Activated naive CD4-positive, alpha-beta T cell treated with anti-CD3 and anti-CD28 coated beads for 36 hours (primary cell): ENCODE results near the gene PKNOX2. TPM values are rescaled to one million over a fixed set of nuclear protein-coding genes. Genes with fewer than 3 reads are reported as not detected.
"Not testable (repeated sequence)": the region's sequence is repeated elsewhere in the genome, so short reads cannot be mapped to it uniquely, and the experiment has no call there.

ENCODE experiments used
- CTCF ChIA-PET: fragments of 350-600 bp; sonication (Branson Sonifier 250); formaldehyde crosslinking; loops from one replicate; lab custom pipeline; 2021; ENCODE audit warnings: antibody characterized with exemption; lab: Charles Lee
- DNase-seq: peaks from one replicate; pipeline ENCODE4 v3.0.0-alpha.2; 2020
- H3K27ac Mint-ChIP-seq: one replicate; pipeline ENCODE4 v1.8.0; 2021; ENCODE audit warnings: mild to moderate bottlenecking, mixed read lengths
- H3K27me3 Mint-ChIP-seq: one replicate; pipeline ENCODE4 v1.8.0; 2021; ENCODE audit warnings: low read depth, mixed read lengths
- H3K36me3 Mint-ChIP-seq: one replicate; pipeline ENCODE4 v1.8.0; 2021; ENCODE audit warnings: low read depth, mixed read lengths
- H3K4me1 Mint-ChIP-seq: one replicate; pipeline ENCODE4 v1.8.0; 2021; ENCODE audit warnings: low read depth, mixed read lengths
- H3K4me3 Mint-ChIP-seq: one replicate; pipeline ENCODE4 v1.8.0; 2021; ENCODE audit warnings: mild to moderate bottlenecking, moderate library complexity, mixed read lengths
- H3K9me3 Mint-ChIP-seq: one replicate; pipeline ENCODE4 v1.8.0; 2021; ENCODE audit warnings: mixed read lengths
- intact Hi-C: fragments of 100-400 bp; cut with micrococcal nuclease; formaldehyde crosslinking; loops from one replicate; pipeline ENCODE4 v1.15.1; 2023
- total RNA-seq, 2 experiments: library from RNA; stranded (reverse); gene quantifications; one replicate each; pipeline ENCODE4 v1.2.3, GENCODE V29; 2021

PKNOX2 gene
- total RNA-seq, 2 experiments from 2014 or later, result not detected

DNA sequence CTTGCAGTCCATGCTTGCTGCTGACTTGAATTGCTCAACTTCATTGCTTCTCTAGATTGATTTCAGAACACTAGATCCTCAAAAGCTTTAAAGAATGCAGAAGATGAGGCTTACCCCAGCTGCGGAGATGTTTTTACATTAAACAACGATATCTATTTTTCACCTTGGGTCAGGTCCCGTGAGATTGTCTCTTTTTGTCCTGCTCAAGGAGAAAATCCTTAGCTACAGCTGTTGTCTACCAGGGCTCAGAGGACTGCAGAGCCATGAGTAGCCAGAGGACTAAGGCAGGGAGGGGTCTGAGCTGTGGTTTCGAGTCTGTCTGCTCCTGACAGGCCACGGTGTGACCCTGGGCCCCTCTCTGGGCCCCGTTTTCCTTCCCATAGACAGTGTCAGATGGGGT is 51.4 kb downstream of the PKNOX2 start:
- H3K27ac Mint-ChIP-seq, result no peak overlapping the region
- H3K4me3 Mint-ChIP-seq, result no peak overlapping the region
- H3K4me1 Mint-ChIP-seq, result no peaks in the 10 kb centered on the region
- CTCF ChIA-PET, result interaction anchor here (1.0 to 1.3 kb wide), 2 partner anchors 20 to 131 kb away, joined by 3 read pairs; no protein-coding TSS in a partner anchor
- H3K9me3 Mint-ChIP-seq, result no peaks in the 10 kb centered on the region
- H3K36me3 Mint-ChIP-seq, result no peaks in the 10 kb centered on the region
- H3K27me3 Mint-ChIP-seq, result peaks cover 16% of the 10 kb centered on the region
- DNase-seq, result no peak
- intact Hi-C loops, result no loop called here

DNA sequence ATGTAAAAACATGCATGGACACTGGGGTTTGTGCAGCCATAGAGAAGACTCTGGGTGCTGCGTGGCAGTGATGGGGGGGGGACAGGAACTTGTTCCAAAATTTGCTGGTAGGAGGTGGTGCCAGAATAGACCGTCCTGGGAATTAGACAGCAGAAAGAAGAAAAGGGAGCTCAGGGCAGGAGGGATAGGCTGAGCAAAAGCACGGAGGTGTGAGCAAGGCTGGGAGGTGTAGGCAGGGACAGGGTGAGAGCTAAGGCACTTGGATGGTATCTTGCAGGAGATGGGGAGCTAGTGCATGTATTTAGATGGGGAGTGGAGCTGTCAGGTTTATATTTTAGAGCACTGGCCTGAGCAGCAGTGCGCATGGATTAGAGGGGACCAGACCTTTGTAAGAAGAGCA is 53.8 kb downstream of the PKNOX2 start:
- Mint-ChIP-seq H3K4me3 (no peak overlapping the region), H3K36me3 (no peaks in the 10 kb centered on the region), H3K9me3 (no peaks in the 10 kb centered on the region), H3K27ac (no peak overlapping the region), H3K27me3 (peaks cover 16% of the 10 kb centered on the region), H3K4me1 (no peaks in the 10 kb centered on the region)
- intact Hi-C loops, result no loop called here
- CTCF ChIA-PET, result interaction anchor here (2.2 kb wide), 1 partner anchor 76 kb away, joined by 5 read pairs; no protein-coding TSS in a partner anchor
- DNase-seq, result no peak

DNA sequence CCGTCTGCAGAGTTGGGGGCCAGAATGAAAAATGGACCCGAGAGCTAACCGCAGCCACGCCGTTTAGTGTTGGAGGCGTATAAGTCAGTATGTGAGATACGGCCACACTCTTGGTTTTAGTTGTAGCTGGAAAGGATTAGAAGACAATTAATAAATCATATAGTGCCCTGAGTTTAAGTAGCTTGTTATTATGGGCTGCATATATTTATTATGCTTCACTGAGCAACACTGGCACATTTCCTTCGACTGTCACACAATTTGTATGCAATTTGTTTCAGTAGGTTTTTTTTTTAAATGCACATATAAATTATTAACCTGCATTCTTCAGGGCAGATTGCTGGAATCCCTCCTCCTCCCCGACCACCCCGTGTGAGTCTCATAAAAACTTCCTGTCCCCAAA is 56.9 kb downstream of the PKNOX2 start:
- Mint-ChIP-seq H3K27ac (no peak overlapping the region), H3K9me3 (no peaks in the 10 kb centered on the region), H3K4me1 (no peaks in the 10 kb centered on the region), H3K4me3 (no peak overlapping the region), H3K27me3 (peaks cover 11% of the 10 kb centered on the region), H3K36me3 (no peaks in the 10 kb centered on the region)
- intact Hi-C loops, result no loop called here
- DNase-seq, result no peak
- CTCF ChIA-PET, result no interaction called here

DNA sequence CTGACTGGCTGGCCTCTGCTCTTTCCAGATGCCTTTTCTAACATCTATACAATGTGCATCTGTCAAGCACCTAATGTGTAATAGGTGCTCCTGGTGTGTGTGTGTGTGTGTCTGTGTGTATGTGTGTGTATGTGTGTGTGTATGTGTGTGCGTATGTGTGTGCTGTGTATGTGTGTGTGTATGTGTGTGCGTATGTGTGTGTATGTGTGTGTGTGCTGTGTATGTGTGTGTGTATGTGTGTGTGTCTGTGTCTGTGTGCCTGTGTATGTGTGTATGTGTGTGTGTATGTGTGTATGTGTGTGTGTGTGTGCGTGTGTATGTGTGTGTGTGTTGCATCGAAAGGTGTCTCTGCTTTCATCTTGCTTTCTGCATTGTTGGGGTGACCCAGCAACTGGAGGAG is 57.9 kb downstream of the PKNOX2 start:
- CTCF ChIA-PET, result no interaction called here
- H3K9me3 Mint-ChIP-seq, result no peaks in the 10 kb centered on the region
- H3K27ac Mint-ChIP-seq, result no peak overlapping the region
- H3K4me1 Mint-ChIP-seq, result no peaks in the 10 kb centered on the region
- intact Hi-C loops, result no loop called here
- peaks cover 7% of the 10 kb centered on the region for H3K27me3 Mint-ChIP-seq
- DNase-seq, result no peak
- no peaks in the 10 kb centered on the region for H3K36me3 Mint-ChIP-seq
- no peak overlapping the region for H3K4me3 Mint-ChIP-seq

DNA sequence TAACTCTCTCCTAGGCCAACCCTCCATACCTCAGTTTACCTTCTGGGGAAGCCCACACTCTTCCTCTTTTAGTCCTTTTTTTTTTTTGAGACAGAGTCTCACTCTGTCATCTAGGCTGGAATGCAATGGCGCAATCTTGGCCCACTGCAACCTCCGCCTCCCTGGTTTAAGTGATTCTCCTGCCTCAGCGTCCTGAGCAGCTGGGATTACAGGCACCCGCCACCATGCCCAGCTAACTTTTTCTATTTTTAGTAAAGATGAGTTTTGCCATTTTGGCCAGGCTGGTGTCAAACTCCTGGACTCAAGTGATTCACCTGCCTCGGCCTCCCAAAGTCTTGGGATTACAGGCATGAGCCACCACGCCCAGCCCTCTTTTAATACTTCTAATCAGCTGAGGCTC is 58.6 kb downstream of the PKNOX2 start:
- H3K36me3 Mint-ChIP-seq, intact Hi-C loops, H3K4me1 Mint-ChIP-seq, H3K4me3 Mint-ChIP-seq, H3K27ac Mint-ChIP-seq, H3K27me3 Mint-ChIP-seq, H3K9me3 Mint-ChIP-seq, CTCF ChIA-PET, DNase-seq: not testable (repeated sequence)

DNA sequence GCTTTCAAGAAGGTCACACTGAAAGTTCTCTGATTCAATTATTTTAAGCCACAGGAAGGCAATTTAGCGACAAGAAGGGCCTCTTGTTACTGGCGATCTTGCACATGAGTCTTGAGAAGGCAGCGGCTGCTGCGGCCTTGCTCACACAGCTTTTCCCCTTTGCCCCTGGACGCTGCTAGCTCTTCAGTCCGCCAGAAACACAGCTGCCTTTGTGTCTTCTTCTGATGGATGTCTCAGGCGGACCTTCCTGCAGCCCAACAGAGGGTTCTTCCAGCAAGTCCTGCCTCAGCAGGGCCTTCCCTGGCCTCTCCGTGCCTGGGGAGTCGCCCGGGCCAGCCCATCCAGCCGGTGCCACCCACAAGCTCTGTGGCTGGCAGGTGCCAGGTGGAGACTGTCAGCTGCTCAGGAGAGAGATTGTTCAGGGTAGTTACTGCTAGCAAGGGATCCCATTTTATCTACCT is 59.4 kb downstream of the PKNOX2 start:
- H3K4me1 Mint-ChIP-seq, result no peaks in the 10 kb centered on the region
- intact Hi-C loops, result no loop called here
- no peak for DNase-seq
- H3K9me3 Mint-ChIP-seq, result no peaks in the 10 kb centered on the region
- no peak overlapping the region for H3K4me3 Mint-ChIP-seq
- H3K27me3 Mint-ChIP-seq, result peaks cover 4% of the 10 kb centered on the region
- H3K27ac Mint-ChIP-seq, result no peak overlapping the region
- H3K36me3 Mint-ChIP-seq, result no peaks in the 10 kb centered on the region
- CTCF ChIA-PET, result no interaction called here

DNA sequence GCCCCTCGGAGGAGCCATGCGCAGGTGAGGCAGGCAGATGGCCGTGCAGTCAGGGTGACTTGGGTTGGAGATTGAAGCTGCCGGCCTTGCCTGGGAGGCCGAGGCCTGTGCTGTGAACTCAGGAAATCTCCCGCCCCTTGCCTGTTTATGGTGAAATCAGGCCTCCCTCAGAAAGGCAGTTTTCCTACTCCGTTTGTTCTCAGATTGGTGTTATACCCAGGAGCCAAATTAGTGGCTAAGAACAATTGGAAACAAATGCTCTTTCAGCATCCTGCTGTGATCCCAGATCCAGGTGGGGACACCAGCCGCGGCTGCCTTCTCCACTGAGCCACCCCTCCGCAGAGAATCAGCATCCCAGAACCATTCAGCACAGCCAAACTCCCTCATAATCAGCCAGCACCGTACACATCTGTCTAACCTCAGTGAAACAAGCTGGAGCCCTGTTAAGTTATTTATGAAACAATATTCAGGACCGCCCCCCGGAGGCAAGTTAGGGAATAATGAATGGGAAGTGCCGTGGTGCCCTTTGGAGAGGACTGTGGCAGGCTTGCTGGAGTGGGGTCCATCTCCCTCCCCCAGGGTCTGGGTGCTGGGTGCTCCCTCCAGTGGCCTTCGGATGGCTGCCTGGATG is 60.0 kb downstream of the PKNOX2 start:
- H3K9me3 Mint-ChIP-seq, result no peaks in the 10 kb centered on the region
- intact Hi-C loops, result no loop called here
- no peaks in the 10 kb centered on the region for H3K4me1 Mint-ChIP-seq
- H3K36me3 Mint-ChIP-seq, result no peaks in the 10 kb centered on the region
- peaks cover 5% of the 10 kb centered on the region for H3K27me3 Mint-ChIP-seq
- no peak overlapping the region for H3K4me3 Mint-ChIP-seq
- H3K27ac Mint-ChIP-seq, result no peak overlapping the region
- CTCF ChIA-PET, result no interaction called here
- peak; percentile 14 for DNase-seq

DNA sequence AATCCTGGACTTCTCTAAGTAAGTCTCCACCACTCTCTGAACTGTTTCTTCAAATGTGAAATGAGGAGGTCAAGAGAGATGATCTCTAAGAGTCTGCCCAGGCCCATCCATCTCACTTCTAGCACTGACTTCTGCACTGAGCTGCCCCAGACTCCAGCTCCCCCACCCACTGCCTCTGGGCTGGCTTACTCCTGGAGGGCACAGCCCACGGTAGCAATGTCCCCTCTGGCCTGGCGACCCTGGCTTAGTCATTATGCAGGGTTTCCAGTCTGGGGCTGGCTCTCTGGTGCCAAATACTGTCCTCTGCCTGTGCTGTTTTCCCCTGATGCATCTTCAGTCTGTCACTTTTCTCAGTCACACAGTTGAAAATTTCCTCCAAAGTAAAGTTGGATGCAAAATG is 60.9 kb downstream of the PKNOX2 start:
- Mint-ChIP-seq H3K27me3 (peaks cover 5% of the 10 kb centered on the region), H3K9me3 (no peaks in the 10 kb centered on the region), H3K27ac (no peak overlapping the region), H3K36me3 (no peaks in the 10 kb centered on the region), H3K4me3 (no peak overlapping the region), H3K4me1 (no peaks in the 10 kb centered on the region)
- CTCF ChIA-PET, result no interaction called here
- DNase-seq, result no peak
- intact Hi-C loops, result no loop called here

DNA sequence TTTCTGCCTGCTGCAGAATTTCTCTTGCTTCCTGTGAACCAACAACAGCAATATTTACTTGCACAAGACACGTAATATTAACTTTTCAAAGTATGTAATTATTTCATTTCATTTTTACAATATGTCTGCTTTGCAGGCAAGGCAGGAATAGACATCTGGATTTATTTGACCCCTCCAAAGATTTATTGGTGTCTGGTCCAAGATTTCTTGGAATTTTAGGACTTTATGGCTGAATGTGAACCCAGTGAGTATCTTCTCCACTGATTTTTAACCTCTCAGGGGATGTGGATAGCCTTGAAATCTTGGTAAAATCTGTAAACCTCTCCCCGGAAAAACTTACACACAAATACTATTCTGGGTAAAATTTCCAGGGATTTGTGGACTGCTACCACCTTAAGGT is 61.5 kb downstream of the PKNOX2 start:
- Mint-ChIP-seq H3K9me3 (no peaks in the 10 kb centered on the region), H3K4me3 (no peak overlapping the region), H3K27me3 (peaks cover 5% of the 10 kb centered on the region), H3K4me1 (no peaks in the 10 kb centered on the region), H3K36me3 (no peaks in the 10 kb centered on the region), H3K27ac (no peak overlapping the region)
- no peak for DNase-seq
- CTCF ChIA-PET, result no interaction called here
- intact Hi-C loops, result no loop called here

DNA sequence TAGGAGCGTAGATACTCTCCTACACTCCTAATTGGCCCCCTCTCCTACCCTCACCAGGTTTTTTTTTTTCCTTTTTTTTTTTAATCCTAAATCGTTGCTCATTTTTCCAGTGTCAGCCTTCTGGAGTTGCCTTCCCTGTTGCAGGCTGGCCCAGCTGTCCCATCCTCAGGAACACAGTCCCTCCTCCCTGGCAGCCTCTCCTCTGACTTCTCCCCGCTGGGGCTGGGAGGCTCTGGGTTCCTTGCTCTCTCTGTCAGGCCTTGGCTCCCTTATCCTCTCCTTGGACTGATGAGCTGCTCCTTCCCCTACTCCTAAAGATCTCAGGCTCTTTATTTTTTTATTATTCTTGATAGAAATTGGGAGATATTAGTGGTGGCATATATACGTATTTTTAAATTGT is 62.2 kb downstream of the PKNOX2 start:
- Mint-ChIP-seq H3K27me3 (peaks cover 5% of the 10 kb centered on the region), H3K4me1 (no peaks in the 10 kb centered on the region), H3K36me3 (no peaks in the 10 kb centered on the region), H3K9me3 (no peaks in the 10 kb centered on the region), H3K27ac (no peak overlapping the region), H3K4me3 (no peak overlapping the region)
- CTCF ChIA-PET, result no interaction called here
- intact Hi-C loops, result no loop called here
- no peak for DNase-seq

DNA sequence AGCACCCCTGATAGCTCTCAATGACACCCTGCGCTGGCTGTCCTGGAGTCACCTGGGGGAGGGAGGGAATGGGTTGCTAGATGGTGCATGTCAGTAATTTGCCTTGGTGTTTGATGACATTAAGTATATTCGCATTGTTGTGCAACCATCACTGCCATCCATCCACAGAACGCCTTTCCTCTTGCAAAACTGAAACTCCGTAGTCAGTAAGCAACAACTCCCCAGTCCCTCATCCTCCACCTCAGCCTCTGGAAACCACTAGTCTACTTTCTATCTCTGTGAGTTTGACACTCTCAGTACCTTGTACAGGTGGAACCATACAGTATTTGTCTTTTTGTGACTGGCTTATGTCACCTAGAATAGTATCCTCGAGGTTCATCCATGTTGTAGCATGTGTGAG is 62.6 kb downstream of the PKNOX2 start:
- H3K4me1 Mint-ChIP-seq, result no peaks in the 10 kb centered on the region
- no peaks in the 10 kb centered on the region for H3K9me3 Mint-ChIP-seq
- H3K27me3 Mint-ChIP-seq, result peaks cover 5% of the 10 kb centered on the region
- H3K36me3 Mint-ChIP-seq, result no peaks in the 10 kb centered on the region
- CTCF ChIA-PET, result no interaction called here
- no peak overlapping the region for H3K27ac Mint-ChIP-seq
- DNase-seq, result no peak
- intact Hi-C loops, result no loop called here
- no peak overlapping the region for H3K4me3 Mint-ChIP-seq

DNA sequence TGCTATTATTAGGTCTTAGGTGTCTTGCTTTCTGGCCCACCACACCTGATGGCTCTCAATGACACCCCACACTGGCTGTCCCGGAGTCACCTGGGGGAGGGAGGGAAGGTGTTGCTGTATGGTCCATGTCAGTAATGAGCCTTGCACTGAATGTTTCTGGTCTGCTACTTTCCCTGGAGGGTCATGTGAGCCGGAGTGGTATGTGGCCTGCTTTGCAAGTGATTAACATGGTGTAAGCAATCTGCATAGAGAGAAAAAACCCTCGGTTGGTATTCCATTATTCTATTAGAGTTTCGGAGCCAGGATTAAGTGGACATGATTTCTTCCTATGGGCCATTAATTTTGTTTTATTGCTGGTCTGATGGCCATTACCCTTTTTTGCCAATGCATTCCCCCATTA is 63.9 kb downstream of the PKNOX2 start:
- no peak for DNase-seq
- intact Hi-C loops, result no loop called here
- H3K4me3 Mint-ChIP-seq, result no peak overlapping the region
- CTCF ChIA-PET, result no interaction called here
- no peaks in the 10 kb centered on the region for H3K4me1 Mint-ChIP-seq
- H3K27me3 Mint-ChIP-seq, result peaks cover 5% of the 10 kb centered on the region
- no peaks in the 10 kb centered on the region for H3K9me3 Mint-ChIP-seq
- H3K27ac Mint-ChIP-seq, result no peak overlapping the region
- H3K36me3 Mint-ChIP-seq, result no peaks in the 10 kb centered on the region

DNA sequence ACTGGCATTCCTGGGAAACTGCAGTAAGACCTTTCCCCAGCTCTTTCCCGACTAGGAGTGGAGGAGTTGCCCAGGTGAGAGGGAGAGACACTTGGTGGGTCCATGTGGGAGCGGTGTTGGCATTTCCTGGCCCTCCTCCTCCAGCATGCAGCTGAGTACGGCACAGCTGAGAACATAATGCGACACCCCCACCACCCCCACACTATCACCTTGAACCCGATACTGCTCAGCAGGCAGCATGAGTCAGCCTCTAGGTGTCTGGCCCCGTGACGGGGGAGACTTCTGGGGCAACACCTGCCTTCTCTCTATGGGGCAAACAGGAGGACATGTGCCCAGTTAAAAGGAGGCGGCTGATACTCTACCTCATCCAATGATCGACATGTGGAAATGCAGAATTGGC is 64.4 kb downstream of the PKNOX2 start:
- Mint-ChIP-seq H3K9me3 (no peaks in the 10 kb centered on the region), H3K36me3 (no peaks in the 10 kb centered on the region), H3K4me1 (no peaks in the 10 kb centered on the region), H3K27ac (no peak overlapping the region), H3K27me3 (peaks cover 8% of the 10 kb centered on the region), H3K4me3 (no peak overlapping the region)
- DNase-seq, result no peak
- CTCF ChIA-PET, result no interaction called here
- intact Hi-C loops, result no loop called here
